Measurements from ENCODE around the gene SRRT.
"Not testable (repeated sequence)": the region's sequence is repeated elsewhere in the genome, so short reads cannot be mapped to it uniquely, and the experiment has no call there.

Gene SRRT

DNA sequence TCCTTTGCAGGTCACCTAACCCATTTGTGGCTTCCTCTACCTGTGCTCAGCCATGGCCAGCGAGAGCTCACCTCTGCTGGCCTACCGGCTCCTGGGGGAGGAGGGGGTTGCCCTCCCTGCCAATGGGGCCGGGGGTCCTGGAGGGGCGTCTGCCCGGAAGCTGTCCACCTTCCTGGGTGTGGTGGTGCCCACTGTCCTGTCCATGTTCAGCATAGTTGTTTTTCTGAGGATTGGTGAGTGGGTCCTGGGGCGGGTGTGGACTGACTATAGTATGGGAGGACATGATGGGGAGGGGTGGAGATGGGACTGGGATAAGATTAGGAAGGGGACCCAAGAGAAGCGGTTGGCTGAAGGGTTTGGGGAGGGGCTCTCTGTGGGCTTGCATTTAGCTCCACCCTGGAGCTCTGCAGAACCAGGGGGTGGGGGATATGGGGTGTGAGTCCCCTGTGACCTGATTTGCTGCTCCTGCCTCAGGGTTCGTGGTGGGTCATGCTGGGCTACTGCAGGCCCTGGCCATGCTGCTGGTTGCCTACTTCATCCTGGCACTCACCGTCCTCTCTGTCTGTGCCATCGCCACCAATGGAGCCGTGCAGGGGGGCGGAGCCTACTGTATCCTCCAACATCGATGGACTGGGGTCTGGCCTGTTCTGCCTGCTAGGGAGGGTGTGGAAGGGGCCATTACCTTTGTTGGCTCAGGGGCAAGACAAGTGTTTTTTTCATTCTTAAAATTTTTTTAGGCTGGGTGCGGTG lies 20.6 kb upstream of the SRRT start:
- no peak for DNase-seq (ENCODE audit: low spot score)

DNA sequence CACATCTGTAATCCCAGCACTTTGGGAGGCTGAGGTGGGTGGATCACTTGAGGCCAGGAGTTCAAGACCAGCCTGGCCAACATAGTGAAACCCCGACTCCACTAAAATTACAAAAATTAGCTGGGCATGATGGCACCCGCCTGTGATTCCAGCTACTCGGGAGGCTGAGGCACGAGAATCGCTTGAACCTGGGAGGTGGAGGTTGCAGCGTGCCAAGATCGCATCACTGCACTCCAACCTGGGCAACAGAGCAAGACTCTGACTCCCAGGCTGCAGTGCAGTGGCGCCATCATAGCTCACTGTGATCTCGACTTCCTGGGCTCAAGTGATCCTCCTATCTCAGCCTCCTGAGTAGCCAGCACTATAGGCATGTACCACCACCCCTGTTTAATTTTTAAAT lies 20.0 kb upstream of the SRRT start:
- not testable (repeated sequence) for DNase-seq (ENCODE audit: low spot score)

DNA sequence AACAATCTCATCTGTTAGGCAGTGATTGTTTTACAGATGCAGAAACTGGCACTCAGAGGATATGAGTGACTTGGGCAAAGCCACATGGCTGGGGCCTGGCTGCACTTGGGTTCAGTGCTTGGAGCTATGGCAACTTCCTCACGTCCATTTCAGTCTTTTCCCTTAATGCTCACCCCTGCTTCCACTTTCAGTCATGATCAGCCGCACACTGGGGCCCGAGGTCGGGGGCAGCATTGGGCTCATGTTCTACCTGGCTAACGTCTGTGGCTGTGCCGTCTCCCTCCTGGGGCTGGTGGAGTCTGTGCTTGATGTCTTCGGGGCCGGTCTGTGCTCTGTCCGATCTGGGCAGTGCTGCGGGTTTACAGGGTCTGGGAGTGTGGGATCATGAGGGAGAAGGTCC lies 19.4 kb upstream of the SRRT start:
- no peak for DNase-seq (ENCODE audit: low spot score)

DNA sequence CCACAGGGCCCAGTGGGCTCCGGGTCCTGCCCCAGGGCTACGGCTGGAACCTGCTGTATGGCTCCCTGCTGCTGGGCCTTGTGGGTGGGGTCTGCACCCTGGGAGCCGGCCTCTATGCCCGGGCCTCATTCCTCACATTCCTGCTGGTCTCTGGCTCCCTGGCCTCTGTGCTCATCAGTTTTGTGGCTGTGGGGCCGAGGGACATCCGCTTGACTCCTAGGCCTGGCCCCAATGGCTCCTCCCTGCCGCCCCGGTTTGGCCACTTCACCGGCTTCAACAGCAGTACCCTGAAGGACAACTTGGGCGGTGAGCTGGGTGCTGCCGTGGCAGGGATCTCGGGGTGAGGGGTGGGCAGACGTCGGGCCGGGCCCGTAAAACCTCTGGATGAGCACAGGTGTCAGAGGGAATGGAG lies 18.0 kb upstream of the SRRT start:
- DNase-seq (ENCODE audit: low spot score) = no peak

DNA sequence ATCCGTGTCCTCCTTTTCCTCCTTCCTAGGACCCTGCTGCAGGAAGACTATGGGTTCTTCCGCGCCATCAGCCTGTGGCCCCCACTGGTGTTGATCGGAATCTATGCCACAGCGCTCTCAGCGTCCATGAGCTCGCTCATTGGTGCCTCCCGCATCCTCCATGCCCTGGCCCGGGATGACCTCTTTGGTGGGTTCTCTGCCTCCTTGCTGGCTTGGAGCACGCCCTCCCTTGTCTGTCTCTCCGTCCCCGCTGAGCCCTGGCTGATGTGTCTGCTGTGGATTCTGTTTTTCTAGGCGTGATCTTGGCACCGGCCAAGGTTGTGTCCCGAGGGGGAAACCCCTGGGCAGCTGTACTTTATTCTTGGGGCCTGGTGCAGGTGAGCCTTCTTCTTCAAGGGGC lies 15.0 kb upstream of the SRRT start:
- DNase-seq (ENCODE audit: low spot score) = no peak

DNA sequence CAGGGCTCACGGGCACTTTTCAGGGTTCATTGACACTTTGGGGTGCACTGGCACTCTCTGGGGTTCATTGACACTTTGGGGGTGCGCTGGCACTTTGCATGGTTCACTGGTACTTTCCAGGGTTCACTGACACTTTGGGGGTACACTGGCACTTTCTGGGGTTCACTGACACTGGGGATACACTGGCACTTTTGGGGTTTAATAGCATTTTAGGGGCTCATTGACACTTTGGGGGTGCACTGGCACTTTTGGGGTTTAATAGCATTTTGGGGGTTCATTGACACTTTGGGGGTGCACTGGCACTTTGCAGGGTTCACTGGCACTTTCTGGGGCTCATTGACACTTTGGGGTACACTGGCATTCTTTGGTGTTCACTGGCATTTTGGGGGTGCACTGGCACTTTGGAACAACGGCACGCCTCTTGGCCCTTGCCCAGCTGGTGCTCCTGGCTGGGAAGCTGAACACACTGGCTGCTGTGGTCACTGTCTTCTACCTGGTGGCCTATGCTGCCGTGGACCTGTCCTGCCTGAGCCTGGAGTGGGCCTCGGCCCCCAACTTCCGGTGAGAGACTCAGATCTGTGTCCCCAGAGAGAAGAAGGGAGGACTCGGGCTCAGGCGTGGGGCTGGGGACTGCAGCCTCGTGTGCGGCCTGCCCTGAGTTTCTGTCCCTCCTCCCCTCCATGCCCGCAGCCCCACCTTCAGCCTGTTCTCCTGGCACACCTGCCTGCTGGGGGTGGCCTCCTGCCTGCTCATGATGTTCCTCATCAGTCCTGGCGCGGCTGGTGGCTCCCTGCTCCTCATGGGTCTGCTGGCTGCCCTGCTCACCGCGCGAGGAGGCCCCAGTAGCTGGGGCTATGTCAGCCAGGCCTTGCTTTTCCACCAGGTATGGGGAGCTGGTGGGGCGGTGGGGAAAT lies 13.9 kb upstream of the SRRT start:
- no peak for DNase-seq (ENCODE audit: low spot score)

DNA sequence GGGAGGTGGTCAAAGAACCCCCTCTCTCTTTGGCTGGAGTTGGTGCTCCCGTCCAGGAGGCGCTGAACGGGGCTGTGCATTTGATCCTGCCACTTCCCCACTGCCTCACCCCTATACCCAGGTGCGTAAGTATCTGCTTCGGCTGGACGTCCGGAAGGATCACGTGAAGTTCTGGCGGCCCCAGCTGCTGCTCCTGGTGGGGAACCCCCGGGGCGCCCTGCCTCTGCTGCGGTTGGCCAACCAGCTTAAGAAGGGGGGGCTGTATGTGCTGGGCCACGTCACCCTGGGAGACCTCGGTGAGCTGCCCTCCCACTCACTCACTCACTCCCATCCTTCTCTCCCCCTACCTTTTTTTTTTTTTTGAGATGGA lies 13.3 kb upstream of the SRRT start:
- DNase-seq (ENCODE audit: low spot score) = no peak

DNA sequence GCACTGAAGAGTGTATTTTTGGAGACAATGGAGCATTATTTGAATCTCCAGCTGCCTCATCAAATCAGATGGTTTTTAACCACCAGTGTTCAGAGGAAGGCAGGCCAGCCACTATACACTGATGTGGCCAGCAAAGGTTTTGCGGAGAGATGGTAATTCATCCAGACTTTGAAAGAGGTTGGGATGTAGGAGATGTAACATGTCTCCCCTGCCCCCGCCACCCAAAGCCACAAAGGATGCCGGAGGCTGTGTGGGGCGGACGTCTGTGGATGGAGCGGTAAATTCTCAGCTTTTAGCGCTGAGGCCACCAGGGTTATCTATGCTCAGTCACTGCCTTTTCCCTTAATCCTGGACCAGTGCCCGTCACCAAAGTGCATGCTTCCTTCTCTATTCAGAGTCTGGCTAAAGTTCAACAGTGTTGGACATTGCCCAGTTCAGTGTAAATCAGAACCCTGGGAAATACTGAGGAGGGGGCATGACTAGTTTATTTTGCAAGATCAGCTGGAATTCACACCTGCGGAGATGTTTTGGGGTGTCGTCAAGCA lies 11.4 kb upstream of the SRRT start:
- peak; percentile 82 for DNase-seq (ENCODE audit: low spot score)

DNA sequence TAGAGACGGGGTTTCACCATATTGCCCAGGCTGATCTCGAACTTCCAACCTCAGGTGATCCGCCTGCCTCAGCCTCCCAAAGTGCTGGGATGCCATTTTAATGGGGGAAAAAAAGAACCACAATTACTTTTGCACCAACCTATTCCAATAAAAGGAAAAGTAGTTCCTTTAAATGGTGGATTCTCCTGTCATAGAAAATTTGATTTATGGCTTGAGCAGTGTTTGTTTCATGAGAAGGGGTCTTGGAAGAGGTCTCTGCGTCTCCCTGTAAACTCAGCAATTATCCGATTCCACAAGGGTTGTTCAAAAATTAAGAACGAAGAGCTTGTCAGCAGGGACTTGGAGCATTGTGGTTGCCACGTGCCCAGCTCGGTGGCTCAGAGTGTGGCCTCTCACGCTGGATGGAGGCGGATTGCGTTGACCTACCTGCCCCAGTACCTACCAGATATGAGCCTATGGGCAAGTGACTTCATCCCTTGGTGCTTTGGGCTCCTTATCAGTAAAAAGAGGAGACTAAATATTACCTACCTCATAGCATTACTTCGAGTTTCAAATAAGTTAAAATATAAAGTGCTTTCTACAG lies 10.5 kb upstream of the SRRT start:
- DNase-seq (ENCODE audit: low spot score) = no peak

DNA sequence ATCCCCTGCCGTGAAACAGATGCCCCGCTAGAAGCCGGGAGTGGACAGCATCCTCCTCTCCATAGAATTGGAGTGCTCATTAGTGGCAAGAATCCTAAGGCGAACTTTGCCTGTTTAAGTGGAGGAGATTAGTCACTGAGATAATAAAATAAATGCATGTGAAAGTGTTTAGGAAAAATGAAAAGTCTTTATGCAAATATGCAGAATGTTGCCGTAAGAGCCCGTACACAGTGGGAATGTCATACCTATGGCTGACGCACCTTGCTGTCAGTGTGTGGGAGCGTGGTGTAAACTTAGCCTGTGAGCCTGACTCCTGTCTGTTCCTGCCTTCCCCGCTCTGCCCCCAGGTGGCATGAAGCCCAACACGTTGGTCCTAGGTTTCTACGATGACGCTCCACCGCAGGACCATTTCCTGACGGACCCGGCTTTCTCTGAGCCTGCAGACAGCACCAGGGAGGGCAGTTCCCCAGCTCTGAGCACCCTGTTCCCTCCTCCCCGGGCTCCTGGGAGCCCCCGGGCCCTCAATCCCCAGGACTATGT lies 9.5 kb upstream of the SRRT start:
- no peak for DNase-seq (ENCODE audit: low spot score)

DNA sequence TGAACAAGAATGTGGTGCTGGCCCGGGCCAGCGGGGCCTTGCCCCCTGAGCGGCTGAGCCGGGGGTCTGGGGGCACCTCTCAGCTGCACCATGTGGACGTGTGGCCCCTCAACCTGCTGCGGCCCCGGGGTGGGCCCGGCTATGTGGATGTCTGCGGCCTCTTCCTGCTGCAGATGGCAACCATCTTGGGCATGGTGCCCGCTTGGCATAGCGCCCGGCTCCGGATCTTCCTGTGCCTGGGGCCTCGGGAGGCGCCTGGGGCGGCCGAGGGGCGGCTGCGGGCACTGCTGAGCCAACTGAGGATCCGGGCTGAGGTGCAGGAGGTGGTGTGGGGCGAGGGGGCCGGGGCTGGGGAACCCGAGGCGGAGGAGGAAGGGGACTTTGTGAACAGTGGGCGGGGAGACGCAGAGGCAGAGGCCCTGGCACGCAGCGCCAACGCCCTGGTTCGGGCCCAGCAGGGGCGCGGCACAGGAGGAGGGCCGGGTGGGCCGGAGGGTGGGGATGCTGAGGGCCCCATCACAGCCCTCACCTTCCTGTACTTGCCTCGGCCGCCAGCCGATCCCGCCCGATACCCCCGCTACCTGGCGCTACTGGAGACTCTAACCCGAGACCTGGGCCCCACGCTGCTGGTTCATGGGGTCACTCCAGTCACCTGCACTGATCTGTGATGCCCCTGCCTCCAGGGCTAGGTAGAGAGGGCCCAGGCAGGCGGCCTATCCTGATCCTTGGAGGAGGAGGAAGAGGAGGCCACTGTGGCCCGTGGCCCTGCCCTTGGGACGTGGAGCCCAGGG lies 8.8 kb upstream of the SRRT start:
- DNase-seq (ENCODE audit: low spot score) = no peak

DNA sequence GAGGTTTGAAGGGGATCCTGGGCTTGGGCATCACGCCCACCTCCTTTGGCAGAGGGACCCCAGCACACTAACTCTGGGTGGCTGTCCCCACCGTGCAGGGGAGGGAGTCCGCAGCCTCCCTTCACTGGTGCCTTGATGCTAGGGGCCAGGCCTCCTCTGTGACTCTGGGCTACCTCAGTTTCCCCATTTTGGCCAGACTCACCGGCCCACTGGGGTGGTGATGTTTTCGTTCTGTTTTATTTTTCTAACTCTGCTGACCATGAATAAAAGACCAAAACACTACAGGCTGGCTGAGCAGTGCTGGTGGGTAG lies 8.2 kb upstream of the SRRT start:
- no peak for DNase-seq (ENCODE audit: low spot score)

DNA sequence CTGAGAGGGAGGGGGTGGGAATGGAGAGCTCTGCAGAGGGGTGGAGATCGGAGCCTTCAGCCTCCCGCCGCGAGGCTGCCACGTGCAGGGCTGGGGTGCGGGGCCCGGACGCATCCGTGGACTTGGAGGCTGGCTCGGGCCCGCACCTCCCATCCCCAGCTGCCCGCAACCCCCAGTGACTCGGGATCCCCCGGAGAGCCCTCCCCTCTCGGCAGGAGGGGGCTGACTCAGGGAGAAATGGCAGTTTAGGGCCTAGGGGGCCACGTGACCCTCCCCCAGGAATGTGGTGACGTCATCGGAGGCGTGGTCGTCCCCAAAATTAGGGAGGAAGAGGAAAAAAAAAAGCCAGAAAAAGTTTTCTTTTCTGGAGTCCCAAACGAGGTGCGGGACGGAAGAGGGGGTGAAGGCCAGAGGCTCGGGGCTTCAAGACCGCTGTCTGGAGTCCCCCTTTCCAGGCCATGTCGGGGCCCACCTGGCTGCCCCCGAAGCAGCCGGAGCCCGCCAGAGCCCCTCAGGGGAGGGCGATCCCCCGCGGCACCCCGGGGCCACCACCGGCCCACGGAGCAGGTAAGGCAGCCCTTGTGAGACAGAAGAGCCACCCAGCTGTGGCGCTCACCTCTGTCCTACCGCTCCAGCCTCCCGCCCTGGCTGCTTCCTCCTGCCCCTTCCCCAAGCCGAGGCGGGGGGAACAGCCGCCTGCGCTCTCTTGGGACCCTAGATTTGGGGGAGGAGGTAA lies 7.7 kb upstream of the SRRT start, which contains the start of gene TRIP6:
Gene TRIP6, plus strand, starts transcription at position 348 of the 736 bp plus-strand sequence. Its CDS starts 111 bp downstream, at position 459.
- DNase-seq (ENCODE audit: low spot score) = peak; percentile 98

DNA sequence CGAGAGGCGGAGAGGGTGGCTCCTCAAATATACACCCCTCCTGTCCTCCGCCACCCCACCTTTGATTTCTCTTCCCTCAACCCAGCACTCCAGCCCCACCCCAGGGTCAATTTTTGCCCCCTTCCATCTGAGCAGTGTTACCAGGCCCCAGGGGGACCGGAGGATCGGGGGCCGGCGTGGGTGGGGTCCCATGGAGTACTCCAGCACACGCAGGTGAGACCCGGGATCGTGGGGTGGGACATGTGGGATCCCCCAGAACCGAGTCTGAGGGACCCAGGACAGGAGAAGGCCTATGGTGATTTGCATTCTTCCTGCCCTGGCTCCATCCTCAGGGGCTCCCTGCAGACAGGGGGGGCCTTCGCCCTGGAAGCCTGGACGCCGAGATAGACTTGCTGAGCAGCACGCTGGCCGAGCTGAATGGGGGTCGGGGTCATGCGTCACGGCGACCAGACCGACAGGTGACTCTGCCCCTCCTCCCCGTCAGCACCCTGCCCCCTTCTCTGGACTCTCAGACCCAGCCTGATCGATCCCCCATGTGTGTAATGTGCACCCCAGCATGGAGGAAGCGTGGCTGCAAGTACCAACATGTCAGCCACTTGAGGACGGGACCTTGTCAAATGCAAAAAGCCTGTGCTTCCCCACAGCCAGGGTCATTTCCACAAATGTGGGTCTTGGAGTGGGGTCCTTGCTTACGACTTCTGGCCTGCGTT lies 7.0 kb upstream of the SRRT start:
- no peak for DNase-seq (ENCODE audit: low spot score)

DNA sequence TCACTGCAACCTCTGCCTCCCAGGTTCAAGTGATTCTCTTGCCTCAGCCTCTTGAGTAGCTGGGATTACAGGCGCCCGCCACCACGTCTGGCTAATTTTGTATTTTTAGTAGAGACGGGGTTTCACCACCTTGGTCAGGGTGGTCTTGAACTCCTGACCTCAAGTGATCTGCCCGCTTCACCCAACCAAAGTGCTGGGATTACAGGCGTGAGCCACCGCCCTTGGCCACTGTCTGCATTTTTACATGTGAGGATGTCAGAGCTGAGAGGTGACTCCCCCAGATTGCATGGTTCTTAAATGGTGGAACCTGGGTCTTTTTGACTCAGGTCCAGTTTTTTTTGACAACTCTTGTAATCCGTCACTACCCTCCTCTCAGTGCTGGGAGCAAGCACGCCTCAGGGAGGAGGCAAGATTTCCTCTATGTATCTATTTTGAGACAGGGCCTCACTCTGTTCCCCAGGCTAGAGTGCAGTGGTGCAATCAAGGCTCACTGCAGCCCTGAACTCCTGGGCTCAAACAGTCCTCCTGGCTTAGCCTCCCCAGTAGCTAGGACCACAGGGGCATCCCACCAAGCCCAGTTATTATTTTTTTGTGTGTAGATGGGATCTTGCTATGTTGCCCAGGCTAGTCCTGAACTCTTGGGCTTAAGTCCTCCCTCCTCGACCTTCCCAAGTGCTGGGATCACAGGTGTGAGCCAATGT lies 1.2 kb upstream of the SRRT start:
- DNase-seq (ENCODE audit: low spot score) = no peak

DNA sequence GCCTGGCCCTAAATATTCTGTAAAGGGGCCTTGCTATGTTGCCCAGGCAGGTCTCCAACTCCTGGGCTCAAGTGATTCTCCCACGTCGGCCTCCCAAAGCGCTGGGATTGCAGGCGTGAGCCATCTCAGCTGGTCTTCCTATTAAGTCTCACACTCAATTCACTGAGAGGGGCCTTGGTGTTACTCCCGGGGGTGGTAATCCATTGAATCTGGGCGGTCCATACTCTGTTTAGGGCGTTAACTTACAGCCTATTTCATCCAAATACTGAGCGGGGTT lies 665 bp upstream of the SRRT start:
- no peak for DNase-seq (ENCODE audit: low spot score)

DNA sequence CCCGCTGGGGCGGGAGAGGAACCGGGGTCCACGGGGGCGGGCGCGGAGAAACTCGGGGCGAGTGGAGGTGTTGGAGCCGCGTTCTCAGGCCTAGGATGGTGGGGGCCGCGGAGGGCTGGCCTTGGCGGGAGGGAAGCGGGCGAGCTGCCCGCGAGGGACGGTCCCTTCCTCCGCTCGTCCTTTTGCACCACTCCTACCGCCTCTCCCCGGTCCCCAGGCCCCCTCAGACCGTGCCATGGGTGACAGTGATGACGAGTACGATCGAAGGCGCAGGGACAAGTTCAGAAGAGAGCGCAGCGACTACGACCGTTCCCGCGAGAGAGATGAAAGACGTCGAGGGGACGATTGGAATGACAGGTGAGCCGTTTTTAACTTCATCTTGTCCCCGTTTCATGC lies 451 bp downstream of the SRRT start:
- DNase-seq (ENCODE audit: low spot score) = peak; percentile 75

DNA sequence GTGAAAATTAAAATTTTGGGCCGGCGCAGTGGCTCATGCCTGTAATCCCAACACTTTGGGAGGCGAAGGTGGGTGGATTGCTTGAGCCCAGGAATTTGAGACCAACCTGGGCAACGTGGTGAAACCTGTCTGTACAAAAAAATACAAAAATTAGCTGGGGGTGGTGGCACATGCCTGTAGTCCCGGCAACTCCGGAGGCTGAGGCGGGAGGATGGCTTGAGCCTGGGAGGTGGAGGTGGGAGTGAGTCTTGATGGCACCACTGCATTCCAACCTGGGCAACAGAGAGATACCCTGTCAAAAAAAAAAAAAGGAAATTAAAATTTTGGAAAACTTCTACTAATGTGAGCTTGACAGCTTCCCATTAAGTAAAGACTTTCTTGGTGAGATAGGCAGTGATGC lies 3.1 kb downstream of the SRRT start:
- DNase-seq (ENCODE audit: low spot score) = no peak

DNA sequence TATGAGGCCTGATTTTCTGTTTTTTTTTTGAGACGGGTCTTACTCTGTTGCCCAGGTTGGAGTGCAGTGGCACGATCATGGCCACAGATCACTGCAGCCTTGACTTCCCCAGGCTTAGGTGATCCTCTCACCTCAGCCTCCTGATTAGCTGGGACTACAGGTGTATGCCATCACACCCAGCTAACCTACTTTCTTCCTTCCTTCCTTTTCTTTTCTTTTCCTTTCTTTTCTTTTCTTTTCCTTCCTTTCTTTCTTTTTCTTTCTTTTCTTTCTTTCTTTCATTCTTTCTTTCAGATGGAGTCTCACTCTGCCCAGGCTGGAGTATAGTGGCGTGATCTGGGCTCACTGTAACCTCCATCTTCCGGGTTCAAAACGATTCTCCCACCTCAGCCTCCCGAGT lies 3.8 kb downstream of the SRRT start:
- no peak for DNase-seq (ENCODE audit: low spot score)

DNA sequence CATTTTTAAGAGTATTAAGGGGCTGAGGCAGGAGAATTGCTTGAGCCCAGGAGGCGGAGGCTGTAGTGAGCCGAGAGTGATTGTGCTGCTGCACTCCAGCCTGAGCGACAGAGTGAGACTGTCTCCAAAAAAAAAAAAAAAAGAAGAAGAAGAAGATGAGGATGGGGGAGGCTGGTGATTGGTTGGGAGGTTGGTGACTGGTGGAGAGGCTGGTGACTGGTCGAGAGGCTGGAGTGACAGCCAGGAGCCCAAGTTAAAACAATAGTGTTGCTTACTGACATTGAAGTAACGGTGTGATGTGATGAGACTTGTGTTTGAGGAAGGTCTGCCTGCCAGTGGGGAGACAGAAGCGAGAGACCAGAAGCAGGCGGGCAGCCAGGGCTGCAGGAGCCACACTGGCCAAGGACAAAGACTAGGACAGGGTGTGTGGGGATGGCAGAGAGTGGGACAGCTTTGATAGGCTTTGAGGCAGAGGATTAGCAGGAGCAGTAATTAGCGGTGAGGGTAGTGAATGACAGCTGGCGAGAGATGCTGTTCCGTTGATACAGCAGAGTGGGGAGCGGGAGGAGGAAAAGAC lies 4.9 kb downstream of the SRRT start:
- no peak for DNase-seq (ENCODE audit: low spot score)
